K562 (cell line): Measurements from ENCODE around the gene MAP1LC3A. TPM values are rescaled to one million over a fixed set of nuclear protein-coding genes. Genes with fewer than 3 reads are reported as not detected.

Source experiments
- CREM ChIP-seq: IDR thresholded peaks from 2 replicates; pipeline ENCODE4 v1.6.1; 2014; ENCODE audit warnings: antibody characterized with exemption, low read depth
- CTBP1 ChIP-seq: fragments of 450-650 bp; IDR thresholded peaks from 2 replicates; pipeline ENCODE4 v1.6.1; 2016; ENCODE audit warnings: borderline replicate concordance
- DEAF1 ChIP-seq: fragments of 450-650 bp; formaldehyde crosslinking; IDR thresholded peaks from 2 replicates; pipeline ENCODE4 v1.4.0; 2020; ENCODE audit warnings: mild to moderate bottlenecking, moderate library complexity
- FOXO4 ChIP-seq: fragments of 450-650 bp; formaldehyde crosslinking; IDR thresholded peaks from 2 replicates; pipeline ENCODE4 v1.4.0; 2020; ENCODE audit warnings: mild to moderate bottlenecking, moderate library complexity
- NFRKB ChIP-seq: fragments of 450-650 bp; IDR thresholded peaks from 2 replicates; pipeline ENCODE4 v1.6.1; 2016; ENCODE audit warnings: low read depth
- POLR2AphosphoS2 ChIP-seq: IDR thresholded peaks from 2 replicates; pipeline ENCODE4 v1.6.1; 2012; ENCODE audit warnings: low read length, improper control_type of control experiment
- RCOR1 ChIP-seq, 2 experiments: IDR thresholded peaks; 2 replicates each; pipeline ENCODE4 v1.6.1; 2012; ENCODE audit warnings: low read depth in 2 of 2, low read length in 2 of 2, borderline replicate concordance in 1 of 2, improper control_type of control experiment in 1 of 2
- SRF ChIP-seq, 2 experiments: fragments of 250-450, 450-650 bp in 1 of 2; sonication (Bioruptor Pico) in 1 of 2; sonication (generic) in 1 of 2; formaldehyde crosslinking; IDR thresholded peaks; 2 replicates each; pipeline versions ENCODE4 v1.5.0 to v1.5.1; 2020 to 2022; ENCODE audit warnings: mild to moderate bottlenecking in 1 of 2, missing genetic modification reagents in 1 of 2
- ZBTB1 ChIP-seq: sonication (generic); formaldehyde crosslinking; IDR thresholded peaks from 2 replicates; pipeline ENCODE4 v1.8.1; 2023; ENCODE audit warnings: missing genetic modification reagents, low read depth, mild to moderate bottlenecking, borderline replicate concordance
- ZFPM2 ChIP-seq: fragments of 250-450 bp; sonication (Bioruptor Pico); IDR thresholded peaks from 2 replicates; pipeline ENCODE4 v1.5.1; 2022; ENCODE audit warnings: mild to moderate bottlenecking
- ZMIZ1 ChIP-seq, 2 experiments: fragments of 150-350 bp in 1 of 2; IDR thresholded peaks; 2 replicates each; pipeline ENCODE4 v1.6.1; 2012 to 2016; ENCODE audit warnings: low read depth in 2 of 2, low read length in 2 of 2, mild to moderate bottlenecking in 1 of 2, moderate library complexity in 1 of 2
- ZNF263 ChIP-seq: sonication (generic); formaldehyde crosslinking; IDR thresholded peaks from 2 replicates; pipeline ENCODE4 v1.8.0; 2022; ENCODE audit warnings: mild to moderate bottlenecking, missing genetic modification reagents, borderline replicate concordance
- ZNF449 ChIP-seq: fragments of 250-450 bp; sonication (Bioruptor Pico); IDR thresholded peaks from 2 replicates; pipeline ENCODE4 v1.8.0; 2022; ENCODE audit warnings: moderate library complexity, mild to moderate bottlenecking, inconsistent platforms
- polyA plus RNA-seq, 8 experiments: library from polyadenylated mRNA; depleted of rRNA in 4 of 8; stranded (reverse) in 5 of 8; unstranded in 3 of 8; fragments of >200 nt; fragmentation: Nextera tagmentation in 2 of 8; fragmentation: Illumina TruSeq in 1 of 8; extraction: Ambion mirVana in 2 of 8; extraction: Trizol in 1 of 8; gene quantifications; 2 replicates each; pipeline versions ENCODE4 v1.2.1 to v1.2.3, GENCODE V29; 2011 to 2014; ENCODE audit warnings: inconsistent platforms in 1 of 8, missing spikeins in 1 of 8
- total RNA-seq, 7 experiments: library from RNA; depleted of rRNA in 6 of 7; stranded (reverse); fragments of >200 nt in 6 of 7; fragmentation: Illumina TruSeq in 2 of 7; extraction: Trizol in 2 of 7; gene quantifications; 2 replicates each; pipeline versions ENCODE4 v1.2.1 to v1.2.3, GENCODE V29; 2011 to 2021; ENCODE audit warnings: low replicate concordance in 1 of 7

MAP1LC3A gene
- total and polyA plus RNA-seq, 9 of the 15 experiments (the other 6 are each of a cell fraction or from before 2014, with no cell fraction given), result 0.27 to 0.38 TPM; not detected in 7

- TF ChIP-seq FOXO4, result no peak
- peak; percentile 63; the same call in 1 of the 2 replicates for TF ChIP-seq DEAF1 (CRISPR knock-in tag)
- 0 out of 2 replicates have a peak, but pooled peaks have one; percentile 13 for TF ChIP-seq CREM
- no peak for TF ChIP-seq SRF (CRISPR knock-in tag; IDR thresholded peaks at IDR 0.05)
- TF ChIP-seq ZBTB1 (CRISPR knock-in tag), result no peak
- no peak for TF ChIP-seq ZNF449 (CRISPR knock-in tag)
- TF ChIP-seq POLR2AphosphoS2, result no peak
- TF ChIP-seq CTBP1, result no peak
- no peak for TF ChIP-seq NFRKB
- no peak for TF ChIP-seq ZMIZ1 (IDR thresholded peaks at IDR 0.05; ENCODE audit: low read depth in 2 of 2, low read length in 2 of 2)
- no peak for TF ChIP-seq ZNF263 (CRISPR knock-in tag)
- TF ChIP-seq ZFPM2 (CRISPR knock-in tag), result no peak
- TF ChIP-seq RCOR1 (IDR thresholded peaks at IDR 0.05; ENCODE audit: borderline replicate concordance in 1 of 2, low read depth in 2 of 2, low read length in 2 of 2), result peak in 1 of 2 experiments; percentile 45; a peak in 1 of 4 replicates
Observed at GRCh38 chr20:34522969-34523871, 35.3 kb upstream of the MAP1LC3A start (continued).
